Fibroblast of skin of right quadriceps (primary cell): ENCODE data around the gene ADGRL3.
"Not testable (repeated sequence)": the region's sequence is repeated elsewhere in the genome, so short reads cannot be mapped to it uniquely, and the experiment has no call there.

Experiments
- DNase-seq: peaks from one replicate; pipeline ENCODE4 v3.0.0-alpha.2; 2013

ADGRL3 gene

DNA sequence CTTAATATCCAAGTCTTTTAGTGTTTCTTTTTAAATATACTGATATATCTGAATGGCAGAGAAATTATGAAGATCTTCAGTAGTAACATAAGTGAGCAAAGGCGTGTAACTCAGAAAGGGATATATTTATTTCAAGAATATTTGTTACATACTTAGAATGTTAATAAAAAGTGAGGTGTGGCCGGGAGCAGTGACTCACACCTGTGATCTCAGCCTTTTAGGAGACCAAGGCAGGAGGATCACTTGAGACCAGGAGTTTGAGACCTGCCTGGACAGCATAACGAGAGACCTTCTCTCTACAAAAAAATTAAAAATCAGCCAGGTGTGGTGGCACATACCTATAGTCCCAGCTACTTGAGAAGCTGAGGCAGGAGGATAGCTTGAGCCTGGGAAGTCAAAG lies 651.0 kb downstream of the ADGRL3 start:
- DNase-seq, result no peak

DNA sequence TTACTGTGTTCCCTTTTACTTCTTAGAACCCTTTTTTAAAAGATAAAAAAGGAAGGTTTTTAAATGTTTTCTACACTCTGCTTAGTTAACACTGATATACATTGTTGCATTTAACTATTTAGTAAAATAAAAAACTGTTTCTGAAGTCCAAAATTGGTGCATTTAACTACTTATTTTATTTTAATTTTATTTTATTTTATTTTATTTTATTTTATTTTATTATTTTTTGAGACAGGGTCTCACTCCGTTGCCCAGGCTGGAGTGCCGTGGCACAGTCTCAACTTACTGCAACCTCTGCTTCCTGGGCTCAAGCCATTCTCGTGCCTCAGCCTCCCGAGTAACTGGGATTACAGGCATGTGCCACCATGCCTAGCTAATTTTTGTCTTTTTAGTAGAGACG lies 652.0 kb downstream of the ADGRL3 start:
- DNase-seq, result not testable (repeated sequence)

DNA sequence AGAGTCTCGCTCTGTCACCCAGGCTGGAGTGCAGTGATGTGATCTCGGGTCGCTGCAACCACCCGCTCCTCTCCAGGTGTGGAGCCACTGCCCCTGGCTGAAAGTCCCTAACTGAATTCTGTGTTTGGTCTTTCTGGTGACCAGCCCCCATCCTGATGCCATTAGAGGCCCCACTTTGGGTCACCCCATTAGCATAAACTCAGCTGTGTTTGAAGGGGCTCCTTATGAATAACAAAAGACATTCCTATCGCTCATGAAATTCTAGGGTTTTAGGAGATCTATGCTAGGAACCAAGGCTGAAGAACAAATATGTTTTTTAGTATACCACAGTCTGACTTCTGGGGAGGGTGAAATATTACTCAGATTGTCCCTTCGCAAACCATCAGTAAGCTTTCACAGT lies 652.9 kb downstream of the ADGRL3 start:
- DNase-seq, result no peak

DNA sequence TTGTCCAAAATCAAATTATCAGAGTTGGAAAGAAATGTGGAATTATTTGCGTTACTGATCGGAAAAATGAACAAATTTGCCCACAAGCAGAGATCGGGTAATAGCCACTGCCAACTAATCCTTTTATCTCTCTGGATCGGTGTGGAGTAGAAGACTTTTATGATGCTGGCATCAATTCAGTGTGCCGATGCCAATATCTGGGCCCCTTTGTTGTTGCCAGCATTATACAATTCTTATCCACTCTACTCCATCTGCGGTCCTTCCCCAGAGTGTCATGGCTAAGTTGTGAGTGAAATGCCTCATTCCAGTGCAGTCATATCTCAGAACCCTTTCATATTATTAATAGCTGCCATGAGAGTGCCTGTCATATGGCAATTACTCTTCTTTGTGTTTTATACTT lies 660.2 kb downstream of the ADGRL3 start:
- DNase-seq, result no peak

DNA sequence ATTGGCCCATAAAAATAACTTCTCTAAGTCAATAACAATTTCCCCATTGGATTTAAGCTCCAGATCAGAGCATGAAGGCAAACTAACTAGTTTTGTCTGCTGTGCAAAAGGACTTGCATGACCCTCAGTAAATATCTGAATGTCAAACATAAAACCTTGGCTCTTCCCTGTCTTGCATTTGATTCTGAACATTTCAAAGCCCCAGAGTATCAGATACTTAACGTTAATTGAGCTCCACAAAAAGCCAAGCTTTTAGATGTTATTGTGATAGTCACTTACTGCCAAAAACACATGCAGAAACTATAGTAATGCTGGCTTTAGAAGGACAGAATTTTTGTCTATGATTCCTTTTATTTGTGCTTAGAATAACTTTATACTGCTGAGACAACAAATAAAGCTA lies 664.2 kb downstream of the ADGRL3 start:
- DNase-seq, result no peak

DNA sequence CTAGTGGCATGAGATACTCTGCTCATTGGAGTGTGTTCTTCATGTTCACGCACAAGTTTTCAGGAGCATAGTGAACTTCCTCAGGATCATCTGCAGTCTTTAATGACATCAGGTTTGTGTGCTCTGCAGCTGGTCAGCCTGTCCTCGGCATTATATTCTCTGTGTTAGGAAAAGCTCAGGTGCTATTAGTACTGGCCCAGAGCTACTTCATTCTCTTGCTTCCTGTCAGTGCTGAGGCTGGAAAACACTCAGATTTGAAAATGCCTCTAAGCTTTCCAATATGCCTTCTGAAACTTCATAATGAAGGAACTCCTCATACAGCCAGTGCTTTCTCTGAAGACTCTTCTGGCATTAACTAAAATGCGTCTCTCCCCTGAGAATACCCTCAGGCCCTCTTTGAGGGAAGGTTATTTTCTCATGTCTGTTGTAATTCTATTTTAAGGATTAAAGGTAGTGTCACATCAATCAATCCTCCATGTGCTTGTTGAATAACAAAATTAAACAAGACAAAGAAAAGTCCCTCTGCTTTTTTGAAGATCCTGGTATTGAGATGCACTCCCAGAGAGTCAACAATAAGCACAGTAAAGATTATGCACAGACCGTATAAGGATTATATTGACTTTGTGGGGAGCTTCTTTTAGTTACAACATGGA lies 666.4 kb downstream of the ADGRL3 start:
- no peak for DNase-seq

DNA sequence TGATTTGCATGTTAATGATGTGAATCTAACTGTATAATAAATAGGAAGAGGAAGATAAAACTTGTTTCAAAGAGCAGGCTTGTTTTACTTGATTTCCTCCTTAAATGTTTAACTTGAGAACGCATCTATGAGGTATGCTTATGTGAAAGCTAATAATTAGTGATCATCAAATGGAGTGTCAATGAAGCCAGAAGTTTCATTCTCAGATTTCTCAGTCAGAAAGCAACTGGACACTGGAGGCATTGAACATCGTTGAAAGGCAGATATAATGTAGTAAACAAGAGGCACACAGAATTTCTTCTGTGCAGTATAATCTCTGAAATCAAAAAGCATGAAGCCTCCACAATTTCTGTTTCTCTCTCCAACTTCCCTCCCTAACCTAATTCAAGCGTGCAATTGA lies 672.9 kb downstream of the ADGRL3 start:
- no peak for DNase-seq

DNA sequence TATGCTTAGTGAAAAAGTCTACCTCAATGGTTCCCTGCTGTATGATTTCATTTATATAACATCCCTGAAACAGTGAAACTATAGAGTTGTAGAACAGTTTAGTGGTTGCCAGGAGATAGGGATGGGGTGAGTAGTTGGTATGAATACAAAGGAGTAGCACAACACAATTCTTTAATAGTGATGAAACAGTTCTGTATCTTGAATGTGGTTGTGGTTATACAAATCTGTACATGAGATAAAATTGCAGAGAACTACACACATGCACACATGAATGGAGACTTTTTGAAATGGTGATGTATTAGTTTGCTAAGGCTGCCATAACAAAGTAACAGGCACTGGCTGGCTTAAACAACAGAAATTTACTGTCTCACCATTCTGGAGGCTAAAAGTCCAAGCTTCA lies 677.1 kb downstream of the ADGRL3 start:
- DNase-seq, result no peak

DNA sequence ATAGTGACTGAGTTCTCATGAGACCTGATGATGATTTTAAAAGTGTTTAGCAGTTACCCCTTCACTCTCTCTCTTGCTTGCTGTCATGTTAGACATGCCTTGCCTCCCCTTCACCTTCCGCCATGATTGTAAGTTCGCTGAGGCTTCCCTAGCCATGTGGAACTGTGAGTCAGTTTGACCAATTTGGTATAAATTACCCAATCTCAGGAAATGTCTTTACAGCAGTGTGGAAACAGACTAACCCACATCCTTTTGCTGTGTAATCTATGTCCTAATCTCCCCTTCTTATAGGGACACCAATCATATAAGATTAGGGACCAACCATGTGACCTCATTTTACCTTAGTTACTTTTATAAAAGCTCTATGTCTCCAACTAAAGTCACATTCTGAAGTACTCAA lies 677.8 kb downstream of the ADGRL3 start:
- no peak for DNase-seq

DNA sequence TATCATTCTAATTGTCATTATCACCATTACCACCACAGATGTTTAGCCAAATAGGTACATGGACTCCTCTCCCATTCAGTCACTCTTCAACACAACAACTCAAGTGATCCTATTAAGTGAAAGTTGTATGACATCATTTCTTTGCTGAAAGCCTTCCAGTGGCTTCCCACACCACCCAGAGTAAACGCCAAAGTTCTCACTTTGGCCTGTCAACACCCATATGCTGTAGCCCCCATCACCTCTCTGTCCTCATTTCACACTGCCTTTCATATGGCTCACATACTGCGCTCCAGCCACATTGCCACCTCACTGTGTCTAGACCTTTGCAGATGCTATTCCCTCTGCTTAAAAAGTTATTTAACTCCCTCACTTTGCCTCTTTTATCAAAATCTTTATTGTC lies 682.3 kb downstream of the ADGRL3 start:
- no peak for DNase-seq

DNA sequence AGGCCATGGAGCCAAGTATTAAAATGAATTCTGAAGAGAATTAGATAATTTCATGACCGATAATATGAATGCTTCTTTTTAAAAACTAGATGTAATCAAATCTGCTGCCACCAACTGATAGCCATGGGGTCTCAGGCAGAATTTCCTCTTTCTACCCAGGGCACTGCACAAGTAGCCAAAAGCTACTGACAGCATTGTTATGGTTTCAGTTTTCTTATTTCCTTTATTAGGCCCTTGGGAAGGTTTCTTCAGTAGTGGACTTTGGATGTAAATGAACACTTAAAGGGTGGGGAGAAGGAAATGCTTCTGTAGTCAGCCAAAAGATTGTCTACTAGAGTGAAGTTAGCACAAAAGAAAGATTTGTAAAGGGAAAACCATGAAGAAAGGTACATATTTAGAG lies 686.0 kb downstream of the ADGRL3 start:
- DNase-seq, result no peak

DNA sequence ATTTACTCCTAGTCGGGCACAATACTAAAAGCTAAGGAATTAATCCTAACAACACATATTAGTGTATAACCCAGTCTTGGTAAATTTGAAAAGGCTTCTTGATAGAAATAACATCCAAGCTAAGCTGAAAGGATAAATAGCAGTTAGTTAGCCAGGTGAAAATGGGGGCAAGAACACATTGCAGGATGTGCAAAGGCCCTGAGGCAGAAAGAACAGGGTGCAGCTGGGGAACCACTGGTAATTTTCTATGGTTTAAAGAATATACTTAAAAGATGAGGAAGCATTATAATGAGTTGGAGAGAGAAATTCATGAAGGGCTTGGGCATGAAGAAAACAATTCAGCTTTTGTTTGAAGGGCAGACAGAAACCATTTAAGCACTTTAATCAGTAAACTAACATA lies 689.0 kb downstream of the ADGRL3 start:
- DNase-seq, result no peak

DNA sequence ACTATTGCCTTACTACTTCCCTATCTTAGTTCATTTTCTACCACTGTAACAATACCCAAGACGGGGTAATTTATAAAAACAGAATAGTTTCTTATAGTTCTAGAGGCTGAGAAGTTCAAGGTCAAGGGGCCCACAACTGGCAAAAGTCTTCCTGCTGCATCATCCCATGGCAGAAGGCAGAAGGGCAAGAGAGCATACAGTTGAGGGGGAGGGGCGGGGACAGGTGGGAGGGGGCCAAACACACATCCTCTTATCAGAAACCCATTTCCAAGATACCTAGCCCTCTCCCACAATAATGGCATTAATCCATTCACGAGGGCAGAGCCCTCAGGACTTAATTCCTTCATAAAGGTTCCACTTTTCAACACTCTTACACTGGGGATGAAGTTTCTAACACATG lies 690.2 kb downstream of the ADGRL3 start:
- no peak for DNase-seq

DNA sequence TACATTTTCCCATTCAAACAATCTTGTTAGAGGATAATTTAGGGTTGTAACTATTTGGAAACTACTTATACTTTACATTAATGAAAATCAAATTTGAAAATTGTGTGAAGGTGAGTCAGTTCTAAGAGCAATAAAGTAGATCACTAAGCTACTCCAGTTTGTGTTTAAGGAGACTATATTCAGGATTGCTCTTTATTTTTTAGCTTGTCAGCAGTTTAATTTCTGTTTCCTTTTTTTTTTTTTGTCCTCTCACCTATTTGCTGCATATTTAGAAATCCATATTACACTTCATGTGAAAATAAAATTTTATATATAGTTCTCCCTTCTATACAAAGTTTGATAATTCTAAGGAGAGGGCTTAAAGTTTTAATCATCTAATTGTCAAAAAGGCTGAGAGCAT lies 691.8 kb downstream of the ADGRL3 start:
- DNase-seq, result no peak

DNA sequence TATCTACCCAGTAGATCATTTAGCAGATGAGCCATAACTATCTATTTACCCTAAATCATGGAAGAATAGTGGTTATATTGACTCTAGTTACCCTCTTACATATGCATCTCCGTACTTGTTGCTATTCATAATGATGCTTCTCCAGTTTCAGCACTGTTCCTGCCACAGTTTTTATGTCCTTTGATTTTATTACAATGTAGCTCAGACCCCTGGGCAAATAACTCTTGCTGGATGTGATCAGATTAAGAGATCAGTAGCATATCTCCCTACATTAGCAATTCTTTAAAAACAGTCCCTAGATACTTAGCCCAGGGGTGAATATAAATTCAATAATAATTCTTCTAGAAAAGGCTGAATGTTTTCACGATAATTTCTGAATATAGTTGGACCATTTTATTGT lies 696.5 kb downstream of the ADGRL3 start:
- DNase-seq, result no peak

DNA sequence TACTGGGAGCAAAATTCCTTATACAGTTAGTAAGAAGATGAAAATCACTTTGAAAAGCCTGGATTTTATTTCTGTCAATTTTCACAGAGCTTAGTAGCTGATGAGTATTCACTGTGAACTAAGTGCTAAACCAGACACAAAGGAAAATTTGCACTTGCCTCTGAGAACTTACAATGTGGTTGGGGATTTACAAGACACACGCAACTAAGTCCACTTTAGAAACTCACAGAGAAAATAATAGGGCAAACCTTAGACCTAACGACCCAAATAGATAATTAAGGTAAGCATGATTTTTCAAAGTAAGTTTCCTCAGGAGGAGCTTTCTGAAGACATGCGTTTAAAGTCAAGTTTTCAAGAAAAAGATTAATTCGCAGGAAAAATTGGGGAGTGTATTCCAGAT lies 708.9 kb downstream of the ADGRL3 start:
- DNase-seq, result no peak

DNA sequence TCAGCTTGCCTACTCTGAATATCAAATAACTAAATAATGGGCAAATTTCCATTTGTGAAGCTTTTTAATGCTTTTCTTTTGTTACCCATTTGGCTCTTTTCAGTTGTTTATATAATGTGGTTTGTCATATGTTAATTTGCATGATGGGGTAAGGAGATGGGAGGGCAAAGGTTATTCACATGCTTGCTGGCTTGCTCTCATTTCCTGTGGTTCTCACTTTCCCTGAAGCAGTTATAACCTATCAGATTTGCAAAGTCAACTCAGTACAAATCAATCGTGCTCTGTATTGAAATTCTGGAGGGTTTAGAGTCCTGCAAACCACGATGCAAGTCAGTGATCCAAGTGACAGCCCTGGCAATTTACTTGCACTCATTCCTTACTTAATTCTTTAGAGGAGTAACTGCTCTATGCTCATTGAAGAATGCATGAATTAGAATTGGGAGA lies 711.2 kb downstream of the ADGRL3 start:
- no peak for DNase-seq

DNA sequence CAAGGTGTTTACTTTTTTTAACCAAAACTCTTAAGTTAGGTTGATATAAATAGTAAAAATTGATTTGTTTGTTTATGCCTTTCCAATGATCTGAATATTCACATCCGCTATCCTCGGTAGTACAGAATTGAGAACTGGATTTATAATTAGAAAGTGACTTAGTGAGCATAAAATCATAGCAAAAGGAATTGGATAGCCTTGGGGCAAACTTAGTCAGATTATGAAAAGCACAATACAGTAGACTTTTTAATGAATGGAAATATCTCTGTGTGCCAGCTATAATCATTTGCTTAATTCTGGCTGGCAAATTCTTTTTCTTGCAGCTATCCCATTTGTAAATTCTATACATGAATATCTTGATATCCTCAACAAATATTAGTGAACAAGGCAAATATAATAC lies 713.5 kb downstream of the ADGRL3 start:
- no peak for DNase-seq

DNA sequence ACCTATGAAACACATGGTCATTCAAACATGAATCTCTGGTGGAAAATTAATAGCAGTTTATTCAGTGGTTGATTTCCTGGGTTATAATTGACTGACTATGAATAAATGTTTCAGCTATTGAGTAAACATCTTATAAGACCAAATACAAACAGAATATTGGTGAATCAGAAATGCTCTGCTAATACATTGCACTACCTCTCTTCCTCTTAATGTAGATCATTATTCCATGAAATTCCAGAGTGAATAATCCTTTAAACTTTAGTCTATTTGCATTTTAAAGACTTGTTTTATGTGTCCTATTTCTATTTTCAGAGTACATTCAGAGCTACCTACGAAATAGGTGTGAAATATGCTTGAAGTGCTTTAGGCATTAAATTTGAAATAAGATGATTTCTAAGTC lies 715.4 kb downstream of the ADGRL3 start:
- DNase-seq, result no peak

DNA sequence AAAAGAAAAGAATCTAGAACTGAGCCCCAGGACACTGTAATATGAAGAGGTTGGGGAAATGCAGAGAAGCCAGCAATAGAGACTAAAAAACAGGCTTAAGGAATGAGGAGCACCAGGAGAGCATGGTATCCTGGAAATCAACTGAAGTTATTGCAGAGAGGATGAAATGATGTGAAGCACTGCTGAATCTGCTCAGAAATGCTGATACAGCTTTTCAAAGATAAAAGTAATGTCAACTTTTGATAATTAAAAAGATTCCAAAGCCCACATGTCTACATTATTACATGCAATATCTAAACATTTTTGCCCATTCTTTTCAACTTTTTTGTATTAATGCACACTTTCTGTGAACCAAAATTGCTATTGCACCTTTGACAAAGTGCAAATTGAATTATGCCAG lies 718.4 kb downstream of the ADGRL3 start:
- no peak for DNase-seq

DNA sequence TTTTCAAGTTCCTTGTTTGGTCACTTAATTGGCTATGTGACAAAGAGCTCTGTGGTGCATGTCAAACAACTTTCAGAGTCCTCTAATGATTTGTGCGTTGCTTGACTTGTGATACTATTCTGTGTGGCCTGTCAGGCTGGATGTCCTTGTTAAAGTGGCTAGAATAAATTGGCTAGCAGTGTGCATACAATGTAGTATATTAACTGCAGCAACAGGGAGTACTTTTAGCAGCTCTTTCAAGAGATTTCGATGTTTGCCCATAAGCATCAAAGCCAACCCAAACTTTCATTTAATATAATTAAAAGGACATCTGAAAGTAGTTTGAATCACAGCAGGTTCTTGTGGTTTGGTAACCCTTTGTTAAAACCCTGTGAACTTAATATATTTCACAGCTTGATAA lies 718.9 kb downstream of the ADGRL3 start:
- DNase-seq, result no peak

DNA sequence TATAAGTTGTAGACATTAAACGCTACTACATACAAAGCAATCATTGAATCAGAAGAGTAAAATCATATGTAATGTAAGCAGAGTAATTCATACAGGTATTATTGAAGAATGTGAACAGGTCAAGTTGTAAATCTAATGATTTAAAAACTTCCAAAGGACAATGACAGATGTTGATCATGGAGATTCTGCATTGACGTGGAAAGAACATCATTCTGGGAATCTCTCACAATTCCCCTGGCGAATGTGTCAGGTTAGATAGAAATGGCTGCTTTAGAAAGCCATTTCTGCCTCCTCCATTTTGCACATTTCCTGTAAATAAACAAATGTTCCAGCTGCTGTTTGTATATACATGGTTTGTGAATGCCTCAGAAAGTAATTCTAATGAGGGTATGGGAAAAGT lies 719.4 kb downstream of the ADGRL3 start:
- no peak for DNase-seq

DNA sequence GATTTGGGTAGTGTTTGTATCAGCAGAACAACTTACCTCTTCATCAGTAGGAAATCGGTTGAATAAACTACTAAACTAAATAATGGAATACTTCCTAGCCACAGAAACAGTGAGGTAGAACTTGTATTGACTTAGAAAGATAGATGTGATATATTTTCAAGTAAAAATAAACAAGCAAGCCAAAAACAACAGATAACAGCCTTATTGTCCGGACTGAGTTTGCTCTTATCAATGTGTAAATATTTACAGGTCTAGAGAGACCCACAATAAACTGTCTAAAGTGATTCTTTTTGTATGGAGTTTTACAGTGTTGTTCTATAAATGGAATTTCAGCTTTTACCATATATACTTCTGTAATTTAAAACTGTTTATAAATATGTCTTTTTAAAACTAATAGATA lies 721.8 kb downstream of the ADGRL3 start:
- DNase-seq, result no peak

DNA sequence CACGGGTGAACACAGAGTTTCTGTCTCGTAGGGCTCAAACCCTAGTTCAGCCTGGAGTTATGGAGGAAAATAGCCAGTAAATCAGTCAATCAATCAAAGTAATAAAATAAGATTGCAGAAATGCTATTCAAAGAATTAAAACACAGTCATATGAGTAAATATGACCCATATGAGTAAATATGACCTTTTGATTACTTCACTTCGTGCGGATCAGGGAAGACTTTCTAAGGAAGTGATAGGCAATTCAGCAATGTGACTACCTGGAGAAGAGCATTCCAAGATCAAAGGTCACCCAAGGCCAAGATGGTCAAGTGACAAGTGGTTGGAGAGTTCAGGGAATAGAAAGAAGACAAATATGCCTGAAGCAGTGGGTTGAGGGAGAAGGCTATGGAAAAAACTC lies 722.6 kb downstream of the ADGRL3 start:
- DNase-seq, result no peak

DNA sequence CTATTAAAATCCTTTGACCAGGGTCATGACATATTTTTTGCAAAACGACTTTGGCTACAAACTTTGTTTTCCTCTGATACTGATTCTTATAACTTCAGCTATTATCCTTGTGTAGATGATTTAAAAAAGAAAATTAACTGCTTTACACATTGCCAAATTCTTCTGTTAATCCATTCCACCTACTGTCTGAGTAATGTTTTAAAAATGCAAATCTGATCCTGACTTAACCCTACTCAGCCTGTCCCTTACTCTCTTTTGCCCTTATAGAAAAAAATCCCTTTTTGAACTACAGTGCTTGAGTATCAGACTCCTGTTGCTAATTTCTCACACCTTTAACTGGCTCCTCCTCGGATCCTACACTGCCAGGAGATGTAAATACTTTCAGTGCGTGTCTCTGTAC lies 723.1 kb downstream of the ADGRL3 start:
- no peak for DNase-seq

DNA sequence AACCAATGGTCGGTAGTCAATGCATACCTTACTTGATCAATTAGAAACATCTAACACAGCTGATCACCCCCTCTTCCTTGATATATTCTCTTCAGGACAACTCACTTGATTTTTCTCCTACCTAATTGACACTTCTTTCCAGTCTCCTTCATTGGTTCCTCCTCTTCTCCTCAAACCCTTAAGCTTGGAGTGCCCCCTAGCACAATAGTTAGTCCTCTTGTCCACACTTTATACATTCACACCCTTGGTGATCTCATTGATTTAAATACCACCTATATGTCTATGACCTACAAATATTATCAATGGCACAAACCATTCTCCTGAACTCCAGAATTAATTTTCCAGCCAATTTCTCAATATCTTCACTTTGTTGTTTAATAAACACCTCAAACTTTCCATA lies 724.0 kb downstream of the ADGRL3 start:
- no peak for DNase-seq
